GM12878 (cell line): Measurements from ENCODE around the gene UGT1A6. TPM values are rescaled to one million over a fixed set of nuclear protein-coding genes. Genes with fewer than 3 reads are reported as not detected.

ENCODE experiments used
- ATAC-seq: fragments of 200-7000 bp; cut with Tn5 transposase; 3 replicates; pipeline ENCODE4 v1.9.1; 2020; ENCODE audit warnings: mild to moderate bottlenecking, moderate library complexity
- BruUV-seq: library from RNA; stranded (reverse); fragments of 400-500 nt; replicated peaks from 2 replicates; lab custom pipeline; 2021; lab: Mats Ljungman, UMichigan
- CTCF ChIA-PET: fragments of 300-600 bp; sonication (Branson Sonifier 250); formaldehyde crosslinking; extraction: SDS; loops from one replicate; lab custom pipeline; 2021; ENCODE audit warnings: inconsistent platforms; lab: Yijun Ruan, JAX
- POLR2A ChIA-PET: fragments of 350-600 bp; formaldehyde crosslinking; extraction: SDS; loops from one replicate; lab custom pipeline; 2021; ENCODE audit warnings: inconsistent platforms; lab: Charles Lee
- RAD21 ChIA-PET: fragments of 300-600 bp; sonication (Branson Sonifier 250); formaldehyde crosslinking; loops from one replicate; lab custom pipeline; 2023; ENCODE audit warnings: antibody characterized with exemption; ENCODE audit not compliant: unreplicated experiment; lab: Charles Lee
- SMC1A ChIA-PET: fragments of 300-600 bp; sonication (Branson Sonifier 250); formaldehyde crosslinking; loops from one replicate; lab custom pipeline; 2023; ENCODE audit not compliant: unreplicated experiment, uncharacterized antibody; lab: Charles Lee
- DNase-seq: peaks from one replicate; pipeline ENCODE4 v3.0.0-alpha.2; 2011; ENCODE audit warnings: low read depth, low spot score
- FAIRE-seq: peaks from 3 replicates; lab custom pipeline; 2011; peaks lifted over from hg19 to GRCh38; lab: Jason Lieb, UNC
- H2AFZ ChIP-seq: 2 replicates; pipeline ENCODE4 v1.6.0; 2011; ENCODE audit warnings: low read depth, low read length, control low read depth; ENCODE audit not compliant: control insufficient read depth
- H3K27ac ChIP-seq: 2 replicates; pipeline ENCODE4 v1.5.1; 2011; ENCODE audit warnings: control low read depth; ENCODE audit not compliant: control insufficient read depth, insufficient read depth
- H3K27me3 ChIP-seq, 2 experiments: replicated peaks in 1 of 2; 2 replicates each; pipeline versions ENCODE4 v1.6.0 to v1.6.1; 2011; ENCODE audit warnings: low read length in 1 of 2; ENCODE audit not compliant: control insufficient read depth in 2 of 2, insufficient read depth in 2 of 2
- H3K36me3 ChIP-seq, 2 experiments: 2 replicates each; pipeline ENCODE4 v1.5.1; 2011; ENCODE audit warnings: low read length in 1 of 2; ENCODE audit not compliant: control insufficient read depth in 2 of 2, insufficient read depth in 2 of 2
- H3K4me1 ChIP-seq: 2 replicates; pipeline ENCODE4 v1.6.1; 2011; ENCODE audit warnings: mild to moderate bottlenecking, low read length, moderate library complexity, mixed read lengths; ENCODE audit not compliant: control insufficient read depth, insufficient read depth
- H3K4me2 ChIP-seq: 2 replicates; pipeline ENCODE4 v1.6.0; 2011; ENCODE audit warnings: control low read depth; ENCODE audit not compliant: control insufficient read depth, insufficient read depth
- H3K4me3 ChIP-seq: fragments of 200-600 bp; sonication (generic); 2 replicates; pipeline ENCODE4 v1.5.1; 2016
- H3K79me2 ChIP-seq: 2 replicates; pipeline ENCODE4 v1.6.0; 2011; ENCODE audit warnings: low read length; ENCODE audit not compliant: control insufficient read depth, insufficient read depth
- H3K9ac ChIP-seq: 2 replicates; pipeline ENCODE4 v1.8.0; 2011; ENCODE audit warnings: low read length, control low read depth, mixed read lengths; ENCODE audit not compliant: control insufficient read depth, insufficient read depth
- H3K9me3 ChIP-seq: replicated peaks from 3 replicates; pipeline ENCODE4 v1.5.1; 2011; ENCODE audit warnings: mild to moderate bottlenecking, low read length; ENCODE audit not compliant: control insufficient read depth, insufficient read depth
- H4K20me1 ChIP-seq: 2 replicates; pipeline ENCODE4 v1.6.0; 2011; ENCODE audit not compliant: control insufficient read depth, insufficient read depth
- BMI1 ChIP-seq: fragments of 450-650 bp; IDR thresholded peaks from 2 replicates; pipeline ENCODE4 v1.6.1; 2016; ENCODE audit warnings: mild to moderate bottlenecking, moderate library complexity, borderline replicate concordance
- BRCA1 ChIP-seq: IDR thresholded peaks from 2 replicates; pipeline ENCODE4 v1.6.1; 2011; ENCODE audit warnings: low read depth, low read length, improper control_type of control experiment
- E4F1 ChIP-seq: fragments of 450-650 bp; IDR thresholded peaks from 2 replicates; pipeline ENCODE4 v1.6.1; 2018; ENCODE audit warnings: borderline replicate concordance, mild to moderate bottlenecking; ENCODE audit not compliant: partially characterized antibody
- JUND ChIP-seq: IDR thresholded peaks from 2 replicates; pipeline ENCODE4 v1.6.1; 2012; ENCODE audit warnings: low read depth, mild to moderate bottlenecking, low read length, improper control_type of control experiment, moderate library complexity
- LARP7 ChIP-seq: fragments of 450-650 bp; IDR thresholded peaks from 2 replicates; pipeline ENCODE4 v1.6.1; 2017; ENCODE audit warnings: mild to moderate bottlenecking
- MLLT1 ChIP-seq: fragments of 450-650 bp; IDR thresholded peaks from 2 replicates; pipeline ENCODE4 v1.6.1; 2016; ENCODE audit warnings: mild to moderate bottlenecking
- NR2F1 ChIP-seq: fragments of 450-650 bp; conservative IDR thresholded peaks from 2 replicates; pipeline ENCODE4 v1.6.1; 2017; ENCODE audit warnings: mild to moderate bottlenecking
- PKNOX1 ChIP-seq: fragments of 450-650 bp; IDR thresholded peaks from 2 replicates; pipeline ENCODE4 v1.6.1; 2016; ENCODE audit warnings: mild to moderate bottlenecking
- POLR2AphosphoS2 ChIP-seq: IDR thresholded peaks from 2 replicates; pipeline ENCODE4 v1.6.1; 2011; ENCODE audit warnings: low read depth, mild to moderate bottlenecking, low read length, improper control_type of control experiment, moderate library complexity
- SP1 ChIP-seq: IDR thresholded peaks from one replicate; pipeline ENCODE4 v1.6.1; 2011; ENCODE audit warnings: low read depth, low read length
- USF1 ChIP-seq: IDR thresholded peaks from 2 replicates; pipeline ENCODE4 v1.6.1; 2011; ENCODE audit warnings: borderline replicate concordance, low read depth, mild to moderate bottlenecking, moderate library complexity, mixed read lengths, low read length; ENCODE audit not compliant: insufficient read depth; ENCODE audit errors: extremely low read length
- ZNF217 ChIP-seq: fragments of 450-650 bp; IDR thresholded peaks from 2 replicates; pipeline ENCODE4 v1.6.1; 2017; ENCODE audit warnings: antibody characterized with exemption, mild to moderate bottlenecking
- WGBS: methylation state at CpG from one replicate; pipeline ENCODE4 v1.1.6; 2016; ENCODE audit warnings: low lambda C conversion rate; ENCODE audit not compliant: insufficient replicate concordance, insufficient coverage; ENCODE audit errors: missing lambda C conversion rate; 5-methylcytosine and 5-hydroxymethylcytosine counted together
- in situ Hi-C: fragments of 300-500 bp; cut with MboI; formaldehyde crosslinking; loops from 9 replicates; pipeline ENCODE4 v1.14.3; 2018; ENCODE audit warnings: mixed read lengths
- intact Hi-C: fragments of 100-400 bp; cut with micrococcal nuclease; formaldehyde crosslinking; loops from one replicate; pipeline ENCODE4 v1.14.2; 2022; ENCODE audit not compliant: unreplicated experiment
- polyA plus RNA-seq, 11 experiments: library from polyadenylated mRNA; depleted of rRNA in 4 of 11; unstranded in 6 of 11; stranded (reverse) in 5 of 11; fragments of >200 nt; fragmentation: Nextera tagmentation in 4 of 11; fragmentation: Illumina TruSeq in 1 of 11; extraction: Ambion mirVana in 4 of 11; extraction: Trizol in 1 of 11; gene quantifications; 1 replicate in 1 of 11; 2 replicates in 10 of 11; pipeline versions ENCODE4 v1.2.1 to v1.2.3, GENCODE V29; 2011 to 2016; ENCODE audit warnings: inconsistent platforms in 2 of 11, missing spikeins in 2 of 11, low read depth in 1 of 11
- total RNA-seq, 4 experiments: library from RNA; depleted of rRNA in 3 of 4; stranded (reverse); fragments of >200 nt in 3 of 4; fragmentation: Illumina TruSeq in 1 of 4; extraction: Trizol in 1 of 4; gene quantifications; 2 replicates each; pipeline versions ENCODE4 v1.2.1 to v1.2.3, GENCODE V29; 2013 to 2021

Gene UGT1A6
- total and polyA plus RNA-seq, 10 of the 15 experiments (the other 5 are each of a cell fraction or from before 2014, with no cell fraction given) = not detected

GRCh38 chr2:233689501-233689900, 3.2 kb upstream of the UGT1A6 start:
- Histone ChIP-seq H3K4me2 (no peak overlapping the region), H3K27ac (no peak overlapping the region), H2AFZ (no peak overlapping the region), H3K36me3 (no peaks in the 10 kb centered on the region), H3K4me1 (no peaks in the 10 kb centered on the region), H3K27me3 (peaks cover 0 to 3% of the 10 kb centered on the region in 2 experiments; a peak in 1 of 4 replicates), H4K20me1 (no peaks in the 10 kb centered on the region), H3K9ac (no peak overlapping the region), H3K79me2 (no peaks in the 10 kb centered on the region), H3K9me3 (no peaks in the 10 kb centered on the region), H3K4me3 (no peak overlapping the region)
- ChIA-PET POLR2A (no interaction called here), SMC1A (no interaction called here), CTCF (no interaction called here), RAD21 (no interaction called here)
- DNase-seq (no peak), ATAC-seq (no peak), FAIRE-seq (no peak)
- in situ Hi-C loops (no loop called here), intact Hi-C loops (no loop called here)
- no peak for TF ChIP-seq POLR2AphosphoS2
- TF ChIP-seq LARP7 = no peak
- no peak for TF ChIP-seq ZNF217
- TF ChIP-seq USF1 = no peak
- TF ChIP-seq E4F1 = no peak
- TF ChIP-seq BRCA1 = no peak
- TF ChIP-seq MLLT1 = no peak
- TF ChIP-seq PKNOX1 = no peak
- TF ChIP-seq SP1 = no peak
- TF ChIP-seq NR2F1 = no peak
- no peak for TF ChIP-seq BMI1
- no peak for TF ChIP-seq JUND
- no TSS peak for BruUV-seq
- 3% methylated on average over 3 of the region's 3 CpGs for WGBS
